Mesodermal cell (in vitro differentiated cells): ENCODE measurements around the gene DAZAP1.
A peak's percentile ranks its signal among the peaks of the same experiment; 100 is the strongest.

ENCODE experiments used
- H3K27ac ChIP-seq: 2 replicates; pipeline ENCODE4 v1.7.0; 2013; ENCODE audit warnings: mild to moderate bottlenecking, low read depth, low read length, moderate library complexity; ENCODE audit not compliant: severe bottlenecking
- H3K36me3 ChIP-seq: 2 replicates; pipeline ENCODE4 v1.7.1; 2013; ENCODE audit warnings: mild to moderate bottlenecking, low read length, moderate library complexity; ENCODE audit not compliant: control insufficient read depth, insufficient read depth
- H3K4me1 ChIP-seq: one replicate; pipeline ENCODE4 v1.7.1; 2013; ENCODE audit warnings: mild to moderate bottlenecking, low read length; ENCODE audit not compliant: insufficient read depth, control insufficient read depth, poor library complexity, severe bottlenecking
- H3K4me3 ChIP-seq: 2 replicates; pipeline ENCODE4 v1.7.0; 2013; ENCODE audit warnings: low read length, control low read depth, mild to moderate bottlenecking; ENCODE audit not compliant: insufficient read depth, poor library complexity, severe bottlenecking; ENCODE audit errors: extremely low read depth
- H3K9me3 ChIP-seq: 2 replicates; pipeline ENCODE4 v1.7.1; 2013; ENCODE audit warnings: mild to moderate bottlenecking, low read length, moderate library complexity; ENCODE audit not compliant: control insufficient read depth
- WGBS, 2 experiments: methylation state at CpG; one replicate each; pipeline ENCODE4 v1.1.5; 2013; ENCODE audit warnings: missing lambda C conversion rate in 2 of 2; ENCODE audit not compliant: insufficient coverage in 2 of 2; 5-methylcytosine and 5-hydroxymethylcytosine counted together

The DAZAP1 gene

DNA sequence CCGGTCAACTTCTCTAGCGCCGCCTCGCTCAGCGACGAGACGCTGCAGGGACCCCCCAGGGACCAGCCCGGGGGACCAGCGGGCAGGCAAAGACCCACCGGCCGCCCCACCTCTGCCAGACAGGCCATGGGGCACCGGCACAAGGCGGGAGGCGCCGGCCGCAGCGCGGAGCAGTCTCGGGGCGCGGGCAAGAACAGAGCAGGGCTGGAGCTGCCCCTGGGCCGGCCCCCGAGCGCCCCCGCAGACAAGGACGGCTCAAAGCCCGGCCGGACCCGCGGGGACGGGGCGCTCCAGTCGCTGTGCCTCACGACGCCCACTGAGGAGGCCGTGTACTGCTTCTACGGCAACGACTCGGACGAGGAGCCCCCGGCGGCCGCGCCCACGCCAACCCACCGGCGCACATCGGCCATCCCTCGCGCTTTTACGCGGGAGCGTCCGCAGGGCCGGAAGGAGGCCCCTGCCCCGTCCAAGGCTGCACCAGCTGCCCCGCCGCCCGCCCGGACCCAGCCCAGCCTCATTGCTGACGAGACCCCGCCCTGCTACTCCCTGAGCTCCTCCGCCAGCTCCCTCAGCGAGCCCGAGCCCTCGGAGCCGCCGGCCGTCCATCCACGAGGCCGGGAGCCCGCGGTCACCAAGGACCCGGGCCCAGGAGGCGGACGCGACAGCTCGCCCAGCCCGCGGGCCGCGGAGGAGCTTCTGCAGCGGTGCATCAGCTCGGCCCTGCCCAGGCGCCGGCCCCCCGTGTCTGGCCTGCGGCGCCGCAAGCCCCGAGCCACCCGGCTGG is 60.3 kb downstream of the DAZAP1 start:
- H3K4me1 ChIP-seq = peaks cover 23% of the 10 kb centered on the region
- no peaks in the 10 kb centered on the region for H3K9me3 ChIP-seq
- WGBS, 2 experiments = 4 to 6% methylated on average over 79 to 83 of the region's 92 CpGs
- no peaks in the 10 kb centered on the region for H3K36me3 ChIP-seq
- H3K4me3 ChIP-seq = no peak overlapping the region
- H3K27ac ChIP-seq = no peak overlapping the region

DNA sequence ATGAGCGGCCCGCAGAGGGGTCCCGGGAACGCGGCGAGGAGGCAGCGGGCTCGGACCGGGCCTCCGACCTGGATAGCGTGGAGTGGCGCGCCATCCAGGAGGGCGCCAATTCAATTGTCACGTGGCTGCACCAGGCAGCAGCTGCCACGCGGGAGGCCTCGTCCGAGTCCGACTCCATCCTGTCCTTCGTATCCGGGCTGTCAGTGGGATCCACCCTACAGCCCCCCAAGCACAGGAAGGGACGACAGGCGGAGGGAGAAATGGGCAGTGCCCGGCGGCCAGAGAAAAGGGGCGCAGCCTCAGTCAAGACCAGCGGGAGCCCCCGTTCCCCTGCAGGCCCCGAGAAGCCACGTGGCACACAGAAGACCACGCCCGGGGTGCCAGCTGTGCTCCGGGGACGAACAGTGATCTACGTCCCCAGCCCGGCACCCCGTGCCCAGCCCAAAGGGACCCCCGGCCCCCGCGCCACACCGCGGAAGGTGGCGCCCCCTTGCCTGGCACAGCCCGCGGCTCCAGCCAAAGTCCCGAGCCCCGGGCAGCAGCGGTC is 61.0 kb downstream of the DAZAP1 start:
- 21% methylated on average over 42 to 44 of the region's 49 CpGs for WGBS, 2 experiments
- H3K27ac ChIP-seq = no peak overlapping the region
- H3K4me3 ChIP-seq = no peak overlapping the region
- H3K9me3 ChIP-seq = no peaks in the 10 kb centered on the region
- H3K36me3 ChIP-seq = no peaks in the 10 kb centered on the region
- H3K4me1 ChIP-seq = peaks cover 23% of the 10 kb centered on the region

DNA sequence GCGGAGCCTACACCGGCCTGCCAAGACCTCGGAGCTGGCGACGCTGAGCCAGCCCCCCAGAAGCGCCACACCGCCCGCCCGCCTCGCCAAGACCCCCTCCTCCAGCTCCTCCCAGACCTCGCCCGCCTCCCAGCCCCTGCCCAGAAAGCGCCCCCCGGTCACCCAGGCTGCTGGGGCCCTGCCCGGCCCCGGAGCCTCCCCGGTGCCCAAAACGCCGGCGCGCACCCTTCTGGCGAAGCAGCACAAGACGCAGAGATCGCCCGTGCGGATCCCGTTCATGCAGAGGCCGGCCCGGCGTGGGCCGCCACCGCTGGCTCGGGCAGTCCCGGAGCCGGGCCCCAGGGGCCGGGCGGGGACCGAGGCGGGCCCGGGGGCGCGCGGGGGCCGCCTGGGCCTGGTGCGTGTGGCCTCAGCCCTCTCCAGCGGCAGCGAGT is 61.5 kb downstream of the DAZAP1 start:
- 3 to 4% methylated on average over 39 to 42 of the region's 47 CpGs for WGBS, 2 experiments
- H3K9me3 ChIP-seq = no peaks in the 10 kb centered on the region
- peaks cover 23% of the 10 kb centered on the region for H3K4me1 ChIP-seq
- no peak overlapping the region for H3K27ac ChIP-seq
- no peak overlapping the region for H3K4me3 ChIP-seq
- H3K36me3 ChIP-seq = no peaks in the 10 kb centered on the region

DNA sequence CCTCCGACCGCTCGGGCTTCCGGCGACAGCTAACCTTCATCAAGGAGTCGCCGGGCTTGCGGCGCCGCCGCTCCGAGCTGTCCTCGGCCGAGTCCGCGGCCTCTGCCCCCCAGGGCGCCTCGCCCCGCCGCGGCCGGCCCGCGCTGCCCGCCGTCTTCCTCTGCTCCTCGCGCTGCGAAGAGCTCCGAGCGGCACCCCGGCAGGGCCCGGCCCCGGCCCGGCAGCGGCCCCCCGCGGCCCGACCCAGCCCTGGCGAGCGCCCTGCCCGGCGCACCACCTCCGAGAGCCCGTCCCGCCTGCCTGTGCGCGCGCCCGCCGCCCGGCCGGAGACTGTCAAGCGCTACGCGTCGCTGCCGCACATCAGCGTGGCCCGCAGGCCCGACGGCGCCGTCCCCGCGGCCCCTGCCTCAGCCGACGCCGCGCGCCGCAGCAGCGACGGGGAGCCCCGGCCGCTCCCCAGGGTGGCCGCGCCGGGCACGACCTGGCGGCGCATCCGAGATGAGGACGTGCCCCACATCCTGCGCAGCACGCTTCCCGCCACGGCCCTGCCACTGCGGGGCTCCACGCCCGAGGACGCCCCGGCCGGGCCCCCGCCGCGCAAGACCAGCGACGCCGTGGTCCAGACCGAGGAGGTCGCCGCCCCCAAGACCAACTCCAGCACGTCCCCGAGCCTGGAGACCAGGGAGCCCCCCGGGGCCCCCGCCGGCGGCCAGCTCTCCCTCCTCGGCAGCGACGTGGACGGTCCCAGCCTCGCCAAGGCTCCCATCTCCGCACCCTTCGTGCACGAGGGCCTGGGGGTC is 62.1 kb downstream of the DAZAP1 start:
- peak overlapping the region; percentile 6 for H3K4me3 ChIP-seq
- H3K27ac ChIP-seq = no peak overlapping the region
- no peaks in the 10 kb centered on the region for H3K36me3 ChIP-seq
- 7 to 8% methylated on average over 91 to 111 of the region's 117 CpGs for WGBS, 2 experiments
- peaks cover 23% of the 10 kb centered on the region for H3K4me1 ChIP-seq
- no peaks in the 10 kb centered on the region for H3K9me3 ChIP-seq

DNA sequence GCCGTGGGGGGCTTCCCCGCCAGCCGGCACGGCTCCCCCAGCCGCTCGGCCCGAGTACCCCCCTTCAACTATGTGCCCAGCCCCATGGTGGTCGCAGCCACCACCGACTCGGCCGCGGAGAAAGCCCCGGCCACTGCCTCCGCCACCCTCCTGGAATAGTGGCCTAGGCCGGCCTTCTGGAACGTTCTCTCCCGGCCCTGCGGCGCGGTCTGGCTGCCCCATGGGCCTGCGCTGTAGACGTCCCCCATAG is 62.6 kb downstream of the DAZAP1 start:
- WGBS, 2 experiments = 14 to 15% methylated on average over 17 to 19 of the region's 22 CpGs
- peak overlapping the region; percentile 24 for H3K4me3 ChIP-seq
- peaks cover 3% of the 10 kb centered on the region for H3K36me3 ChIP-seq
- H3K4me1 ChIP-seq = peaks cover 23% of the 10 kb centered on the region
- H3K9me3 ChIP-seq = no peaks in the 10 kb centered on the region
- no peak overlapping the region for H3K27ac ChIP-seq

DNA sequence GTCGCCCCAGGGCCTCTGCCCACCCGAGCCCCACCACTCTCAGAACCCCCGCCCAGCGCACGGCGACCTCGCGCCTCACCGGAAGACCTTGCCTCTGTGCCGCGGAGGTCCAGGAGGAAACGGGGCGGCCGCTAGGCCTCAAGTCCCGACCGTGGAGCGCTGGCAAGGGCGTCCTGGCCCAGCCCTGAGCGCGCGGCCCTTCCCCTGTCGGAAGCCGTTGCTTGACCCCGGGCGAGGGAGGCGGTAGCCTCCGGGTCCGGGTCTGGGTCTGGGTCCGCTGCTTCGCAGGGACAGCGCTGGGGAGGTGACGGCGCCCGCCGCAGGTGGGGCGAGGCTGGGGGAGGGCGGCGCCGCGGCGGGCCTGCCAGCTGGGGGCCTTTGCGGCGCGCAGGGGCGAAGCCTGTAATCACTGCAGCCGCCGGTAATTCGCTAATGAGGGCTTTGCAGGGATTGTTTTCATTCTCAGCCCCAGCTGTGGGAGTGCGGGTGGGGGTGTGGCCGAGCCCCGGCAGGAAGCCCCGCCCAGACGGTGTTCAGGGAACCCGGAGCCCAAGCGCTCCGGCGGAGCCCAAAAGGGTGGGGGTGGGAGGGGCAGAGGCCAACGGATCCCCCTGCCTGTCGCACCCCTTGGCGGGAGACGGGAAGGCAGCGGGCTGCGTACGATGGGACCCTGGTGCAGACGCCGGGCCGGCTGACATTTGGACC is 63.1 kb downstream of the DAZAP1 start:
- Histone ChIP-seq H3K9me3 (no peaks in the 10 kb centered on the region), H3K36me3 (peaks cover 8% of the 10 kb centered on the region), H3K4me1 (peaks cover 23% of the 10 kb centered on the region), H3K4me3 (peak overlapping the region; percentile 24), H3K27ac (no peak overlapping the region)
- 1% methylated on average over 51 to 53 of the region's 67 CpGs for WGBS, 2 experiments

DNA sequence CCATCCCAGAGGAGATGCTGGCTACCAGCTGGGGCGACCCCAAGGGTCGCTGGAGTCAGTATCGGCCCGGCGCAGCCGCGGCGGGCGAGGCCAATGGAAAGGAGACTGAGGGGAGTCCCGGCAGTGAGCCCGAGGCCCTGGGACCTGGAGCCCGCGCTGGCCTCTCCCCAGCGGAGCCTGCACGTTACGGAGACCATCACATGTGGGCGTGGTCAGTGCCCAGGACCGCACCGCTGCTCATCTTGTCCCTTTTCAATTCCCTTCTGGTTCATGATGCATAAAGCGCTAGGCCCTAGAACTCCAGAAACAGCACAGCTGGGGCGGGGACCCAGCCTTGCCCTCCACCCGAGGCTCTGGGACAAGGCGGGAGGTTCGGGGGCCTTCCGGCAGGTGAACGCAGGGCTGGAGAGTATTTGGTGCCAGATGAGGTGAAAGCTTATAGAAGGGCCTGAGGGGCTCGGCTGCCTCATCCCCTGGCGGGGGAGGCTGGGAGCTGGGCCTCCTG is 63.7 kb downstream of the DAZAP1 start:
- Histone ChIP-seq H3K27ac (no peak overlapping the region), H3K4me3 (peak overlapping the region; percentile 24), H3K9me3 (no peaks in the 10 kb centered on the region), H3K4me1 (peaks cover 23% of the 10 kb centered on the region), H3K36me3 (peaks cover 12% of the 10 kb centered on the region)
- 7 to 8% methylated on average over 25 to 28 of the region's 28 CpGs for WGBS, 2 experiments

DNA sequence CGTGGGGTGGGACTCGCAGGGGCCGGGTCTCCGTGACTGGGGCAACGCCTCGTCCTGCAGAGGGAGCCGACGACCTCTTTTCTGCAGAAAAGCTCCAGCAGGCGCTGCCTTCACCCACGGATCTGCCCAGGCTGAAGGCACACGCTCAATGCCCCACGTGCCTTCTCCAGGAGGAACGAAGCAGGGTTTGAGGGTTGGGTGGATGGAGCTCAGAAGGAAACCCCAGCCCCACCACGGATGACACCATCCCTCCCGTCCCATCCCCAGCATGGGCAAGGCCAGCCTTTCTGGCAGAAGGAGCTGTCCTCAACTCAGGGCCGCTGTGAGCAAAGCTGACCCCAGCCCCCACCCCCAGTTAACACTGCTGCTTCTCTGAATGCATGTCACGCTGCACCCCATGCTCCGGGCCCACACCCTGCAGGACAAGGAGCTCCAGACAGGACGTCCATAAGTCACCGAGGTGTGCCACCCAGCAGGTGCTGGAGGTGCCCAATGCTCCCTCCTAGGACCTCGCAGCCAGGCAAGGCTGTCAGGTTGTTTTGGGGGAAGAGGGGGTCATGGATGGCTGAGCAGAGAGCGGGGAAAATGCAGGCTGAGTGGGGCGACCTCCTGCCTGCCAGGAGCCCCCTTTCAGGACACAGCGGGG is 64.3 kb downstream of the DAZAP1 start:
- Histone ChIP-seq H3K4me3 (no peak overlapping the region), H3K27ac (no peak overlapping the region), H3K36me3 (peaks cover 18% of the 10 kb centered on the region), H3K9me3 (no peaks in the 10 kb centered on the region), H3K4me1 (peaks cover 22% of the 10 kb centered on the region)
- 30% methylated on average over 12 to 19 of the region's 24 CpGs for WGBS, 2 experiments

DNA sequence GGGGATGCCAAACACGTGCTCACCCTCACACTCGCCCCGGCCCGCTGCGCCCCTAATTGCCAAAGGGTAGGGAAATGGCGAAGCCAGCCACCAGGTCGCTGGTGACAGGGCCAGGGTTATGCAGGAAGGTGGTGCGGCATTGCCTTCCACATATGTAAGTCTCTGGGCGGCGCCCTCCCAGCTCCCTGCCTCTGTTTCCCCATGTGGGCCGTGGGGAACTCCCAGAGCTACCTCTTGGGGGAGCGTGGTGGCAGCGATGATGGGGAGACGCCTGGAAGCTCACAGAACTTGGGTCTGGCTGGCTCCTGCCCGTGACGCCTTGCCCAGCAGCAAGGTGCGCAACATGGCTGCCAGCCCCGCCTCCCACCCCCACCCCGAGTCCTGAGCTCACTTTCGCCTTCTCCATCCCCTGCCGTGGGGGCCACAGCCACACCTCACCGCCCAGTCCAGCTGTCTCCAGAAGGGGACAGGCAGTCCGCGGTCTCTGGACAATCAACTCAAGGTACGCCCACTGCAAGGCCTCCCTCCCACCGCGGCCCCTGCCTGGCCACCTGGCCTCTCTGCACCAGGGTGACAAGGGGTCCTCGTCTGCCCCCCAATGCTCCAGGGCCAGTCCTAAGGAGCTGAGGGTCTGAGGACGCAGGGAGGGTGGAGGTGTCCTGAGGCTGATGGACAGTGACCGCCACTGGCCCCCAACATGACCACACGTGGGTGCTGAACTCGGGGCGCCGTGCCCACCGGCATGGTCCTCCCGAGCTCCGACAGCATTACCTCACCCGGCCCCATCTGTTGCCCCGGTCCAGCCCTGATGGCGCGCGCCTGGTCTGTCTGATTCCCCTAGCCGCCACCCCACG is 65.1 kb downstream of the DAZAP1 start:
- Histone ChIP-seq H3K4me1 (peaks cover 17% of the 10 kb centered on the region), H3K9me3 (no peaks in the 10 kb centered on the region), H3K36me3 (peaks cover 23% of the 10 kb centered on the region), H3K27ac (no peak overlapping the region), H3K4me3 (no peak overlapping the region)
- WGBS, 2 experiments = 60 to 66% methylated on average over 33 to 40 of the region's 44 CpGs
